PC-3 (cell line): ENCODE results near the gene FMO2.

ENCODE experiments used
- CTCF ChIP-seq: fragments of 300-600 bp; sonication (generic); conservative IDR thresholded peaks from 2 replicates; pipeline ENCODE4 v1.5.1; 2017; ENCODE audit warnings: antibody characterized with exemption, low read depth, mild to moderate bottlenecking, low read length
- EZH2phosphoT487 ChIP-seq: fragments of 300-600 bp; sonication (generic); IDR thresholded peaks from 2 replicates; pipeline ENCODE4 v1.6.1; 2018; ENCODE audit warnings: mild to moderate bottlenecking, antibody characterized with exemption, low read length, borderline replicate concordance

DNA sequence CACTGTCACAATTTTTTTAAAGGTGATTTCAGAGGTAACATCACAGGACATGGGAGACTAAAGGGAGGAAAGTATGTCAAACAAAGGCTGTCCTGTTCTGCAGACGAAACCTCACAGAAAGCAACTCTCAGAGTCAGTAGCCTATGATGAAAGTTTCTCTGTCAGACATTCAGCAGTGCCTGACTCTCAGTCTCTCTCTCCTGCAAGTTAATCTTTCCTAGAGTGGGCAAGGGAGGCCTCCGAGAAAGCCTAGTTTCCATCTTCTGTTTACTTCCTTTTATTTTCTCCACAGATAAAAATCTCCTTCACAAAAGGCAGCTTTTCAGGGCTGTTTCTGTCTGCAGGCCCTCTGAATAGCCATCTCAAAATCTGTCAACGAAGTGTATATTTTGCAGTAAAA, 24.9 kb upstream of the FMO2 start:
- TF ChIP-seq CTCF (no peak), EZH2phosphoT487 (no peak)
